Ovary (tissue), 9 donors: ENCODE results near the gene PRC1. TPM values are rescaled to one million over a fixed set of nuclear protein-coding genes. Genes with fewer than 3 reads are reported as not detected.

Experiments used
- DNase-seq, 5 donors: peaks; one replicate each; pipeline ENCODE4 v3.0.0-alpha.2; 2019 to 2020
- H3K27ac ChIP-seq, 2 donors: fragments of 200-600 bp; one replicate each; pipeline versions ENCODE4 v1.5.1 to v1.8.0; 2019 to 2022
- H3K27me3 ChIP-seq: fragments of 200-600 bp; one replicate; pipeline ENCODE4 v1.8.0; 2022
- H3K36me3 ChIP-seq: fragments of 200-600 bp; sonication (generic); one replicate; pipeline ENCODE4 v1.5.1; 2019
- H3K4me1 ChIP-seq: one replicate; pipeline ENCODE4 v1.8.1; 2013; ENCODE audit warnings: mild to moderate bottlenecking, moderate library complexity; ENCODE audit not compliant: insufficient read depth
- H3K4me3 ChIP-seq: fragments of 200-600 bp; sonication (generic); one replicate; pipeline ENCODE4 v1.5.1; 2017
- H3K9me3 ChIP-seq, 2 donors: fragments of 200-600 bp in 1 of 2; sonication (generic) in 1 of 2; one replicate each; pipeline versions ENCODE4 v1.5.1 to v1.8.1; 2013 to 2019; ENCODE audit warnings: mild to moderate bottlenecking in 1 of 2, moderate library complexity in 1 of 2
- CTCF ChIP-seq, 3 donors: fragments of 450-650 bp in 2 of 3; fragments of 200-600 bp in 1 of 3; IDR thresholded peaks; one replicate each; pipeline versions ENCODE4 v1.5.1 to v1.8.0; 2016 to 2022; ENCODE audit warnings: antibody characterized with exemption in 3 of 3, mild to moderate bottlenecking in 1 of 3
- EP300 ChIP-seq: sonication (generic); formaldehyde crosslinking; IDR thresholded peaks from one replicate; pipeline ENCODE4 v1.6.1; 2017; ENCODE audit warnings: antibody characterized with exemption
- POLR2A ChIP-seq: fragments of 450-650 bp; IDR thresholded peaks from one replicate; pipeline ENCODE4 v1.6.1; 2017; ENCODE audit warnings: antibody characterized with exemption, mild to moderate bottlenecking, moderate library complexity
- WGBS, 3 donors: extraction: QIAGEN DNeasy Blood & Tissue Kit in 1 of 3; methylation state at CpG; one replicate each; pipeline versions ENCODE4 v1.1.5 to v1.1.7; 2013 to 2017; 5-methylcytosine and 5-hydroxymethylcytosine counted together
- intact Hi-C, 4 donors: fragments of 100-400 bp; cut with DNase I; formaldehyde crosslinking; loops; one replicate each; pipeline versions ENCODE4 v1.11.0 to v1.15.1; 2022 to 2023
- polyA plus RNA-seq, 2 donors: library from polyadenylated mRNA; stranded (reverse); fragments of 200-250 nt in 1 of 2; fragments of 350-450 nt in 1 of 2; fragmentation: Illumina TruSeq in 1 of 2; extraction: RNeasy Lipid Tissue Mini Kit (QIAGEN cat#74804) in 1 of 2; gene quantifications; one replicate each; pipeline ENCODE4 v1.2.3, GENCODE V29; 2013 to 2014
- total RNA-seq, 7 donors: library from RNA; depleted of rRNA in 2 of 7; stranded (reverse); fragments of >200 nt in 2 of 7; fragmentation: NEBNext Ultra II Directional in 3 of 7; extraction: Animal tissue kit (Norgen Biotek cat#: 25700) in 3 of 7; gene quantifications; one replicate each; pipeline versions ENCODE4 v1.1.0 to v1.2.4, GENCODE V29; 2016 to 2023
- donor health status: DM: no; HTN: no; CAD: no; lungs with moderate emphysema.
- donor health status: DM: no; HTN: no; CAD: no.
- donor health status: Bipolar disorder and iron deficiency.
- donor health status: DM: yes; HTN: yes; CAD: no.
- donor health status: DM: no; HTN: no; CAD: no.
- donor health status: DM: yes; HTN: yes; CAD: no.

The PRC1 gene
- total and polyA plus RNA-seq, 9 donors = 5.7 to 13.2 (median 6.8) TPM

- no peak for DNase-seq
- intact Hi-C loops = no loop called here
- Histone ChIP-seq H3K27ac (peak overlapping the region in 1 of 2 donors; percentile 49), H3K36me3 (no peaks in the 10 kb centered on the region), H3K4me1 (peaks cover 3% of the 10 kb centered on the region), H3K27me3 (no peaks in the 10 kb centered on the region), H3K4me3 (peak overlapping the region; percentile 92), H3K9me3 (no peaks in the 10 kb centered on the region)
- 4 to 18% (median 11%) methylated on average over 1 of the region's 1 CpG for WGBS, 3 donors
- TF ChIP-seq POLR2A (no peak), CTCF (IDR thresholded peaks at IDR 0.05) (no peak), EP300 (no peak)
Observed at GRCh38 chr15:91022832-91023129, 28.4 kb upstream of the PRC1 start.

- intact Hi-C loops = no loop called here
- TF ChIP-seq CTCF (IDR thresholded peaks at IDR 0.05) (peak in 1 of 3 donors; percentile 10), POLR2A (peak; percentile 43), EP300 (no peak)
- Histone ChIP-seq H3K4me1 (peaks cover 3% of the 10 kb centered on the region), H3K4me3 (peak within 1 kb of the TSS; percentile 92), H3K36me3 (no peaks in the 10 kb centered on the region), H3K27ac (peak within 1 kb of the TSS; percentile 18 to 49), H3K27me3 (no peaks in the 10 kb centered on the region), H3K9me3 (no peaks in the 10 kb centered on the region)
- DNase-seq = peak; percentile 75 to 81 (median 77)
- 0% methylated on average over 44 to 48 of the region's 48 CpGs for WGBS, 3 donors
Observed at GRCh38 chr15:91022075-91022831, 27.9 kb upstream of the PRC1 start, which contains the start of gene VPS33B. Gene VPS33B (minus strand): TSS chr15:91022594. CDS start chr15:91022249, 345 bp downstream.

DNA sequence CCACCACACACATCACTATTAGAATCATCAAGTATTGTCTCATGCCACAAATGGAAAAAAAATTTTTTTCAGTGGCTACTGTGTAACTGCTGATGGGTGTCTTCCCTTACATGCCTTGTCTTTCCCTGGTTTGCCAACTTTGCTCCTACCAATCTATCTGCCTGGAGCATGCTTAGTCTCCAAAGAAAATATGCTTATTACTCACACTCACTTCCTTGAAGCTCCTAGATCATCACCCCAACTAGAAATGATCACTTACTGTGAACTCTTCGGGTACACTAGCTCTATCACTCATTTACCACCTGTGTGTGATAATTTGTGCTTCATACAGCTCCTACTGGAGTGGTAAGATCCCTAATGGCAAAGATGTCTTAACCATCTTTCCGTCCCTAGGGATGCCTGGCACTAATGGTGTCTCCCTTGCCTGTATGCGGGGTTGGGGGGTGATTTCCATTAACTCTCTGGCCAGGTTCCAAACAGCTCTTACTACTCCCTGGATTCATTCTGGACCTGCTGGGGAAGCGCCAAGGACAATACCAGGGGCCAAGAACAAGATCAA, 27.3 kb upstream of the PRC1 start:
- Histone ChIP-seq H3K4me3 (peak overlapping the region; percentile 92), H3K4me1 (peaks cover 3% of the 10 kb centered on the region), H3K9me3 (no peaks in the 10 kb centered on the region), H3K27me3 (no peaks in the 10 kb centered on the region), H3K27ac (no peak overlapping the region), H3K36me3 (no peaks in the 10 kb centered on the region)
- intact Hi-C loops = no loop called here
- no peak for DNase-seq
- TF ChIP-seq POLR2A (no peak), CTCF (IDR thresholded peaks at IDR 0.05) (no peak), EP300 (no peak)
- WGBS, 3 donors = 2 to 9% (median 8%) methylated on average over 4 of the region's 4 CpGs

GRCh38 chr15:91018158-91018557, 23.8 kb upstream of the PRC1 start:
- intact Hi-C loops = no loop called here
- Histone ChIP-seq H3K9me3 (no peaks in the 10 kb centered on the region), H3K36me3 (no peaks in the 10 kb centered on the region), H3K4me3 (no peak overlapping the region), H3K27ac (no peak overlapping the region), H3K27me3 (no peaks in the 10 kb centered on the region), H3K4me1 (peaks cover 3% of the 10 kb centered on the region)
- no peak for DNase-seq
- 62 to 71% (median 64%) methylated on average over 3 of the region's 3 CpGs for WGBS, 3 donors
- TF ChIP-seq POLR2A = no peak
- no peak for TF ChIP-seq EP300
- no peak for TF ChIP-seq CTCF (IDR thresholded peaks at IDR 0.05)
